Transverse colon (tissue), 4 donors: ENCODE results near the gene METTL9.

Experiments
- EP300 ChIP-seq: sonication (generic); formaldehyde crosslinking; IDR thresholded peaks from one replicate; pipeline ENCODE4 v1.6.1; 2017; ENCODE audit warnings: antibody characterized with exemption, low read depth
- POLR2A ChIP-seq: fragments of 450-650 bp; IDR thresholded peaks from one replicate; pipeline ENCODE4 v1.6.1; 2016; ENCODE audit warnings: antibody characterized with exemption, mild to moderate bottlenecking, moderate library complexity
- POLR2AphosphoS5 ChIP-seq, 3 donors: sonication (generic); formaldehyde crosslinking; IDR thresholded peaks; one replicate each; pipeline ENCODE4 v1.6.1; 2016; ENCODE audit warnings: antibody characterized with exemption in 3 of 3
- TF ChIP-seq, protein P1 (sequence below), 5 experiments: fragments of 200-600 bp in 3 of 5; fragments of 450-650 bp in 2 of 5; sonication (generic) in 3 of 5; IDR thresholded peaks; 1 replicate in 2 of 5; 2 replicates in 3 of 5; pipeline ENCODE4 v1.5.1; 2016 to 2017; ENCODE audit warnings: antibody characterized with exemption in 5 of 5, inconsistent platforms in 3 of 5, mild to moderate bottlenecking in 2 of 5, moderate library complexity in 1 of 5

DNA sequence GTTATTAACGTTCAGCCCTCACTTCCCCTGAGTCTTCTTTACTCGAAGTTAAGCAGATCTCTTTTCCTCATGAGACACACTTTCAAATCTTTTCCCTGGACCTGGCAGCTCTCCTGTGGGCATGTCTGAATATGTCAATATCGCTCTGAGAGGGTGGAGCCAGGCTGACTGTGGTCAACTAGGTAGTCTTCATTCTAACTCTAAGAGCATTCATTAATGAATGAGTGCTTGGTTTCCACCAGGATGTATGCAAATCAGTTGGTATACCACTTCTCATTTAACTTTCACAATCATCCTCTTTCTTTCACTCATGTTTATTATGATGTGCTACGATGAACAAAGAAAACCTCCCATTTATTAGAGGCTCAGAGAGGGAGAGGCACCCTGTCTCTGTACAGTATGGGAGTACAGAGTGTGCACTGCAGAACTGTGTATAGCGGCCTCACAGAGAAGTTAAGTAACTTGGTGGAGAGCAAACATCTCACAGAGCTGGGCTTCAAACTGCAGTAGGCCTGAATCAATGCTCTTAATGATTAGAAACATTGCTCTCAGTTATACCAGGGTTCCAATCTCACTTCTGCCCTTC lies 104.3 kb downstream of the METTL9 start:
- TF ChIP-seq, protein P1, sequence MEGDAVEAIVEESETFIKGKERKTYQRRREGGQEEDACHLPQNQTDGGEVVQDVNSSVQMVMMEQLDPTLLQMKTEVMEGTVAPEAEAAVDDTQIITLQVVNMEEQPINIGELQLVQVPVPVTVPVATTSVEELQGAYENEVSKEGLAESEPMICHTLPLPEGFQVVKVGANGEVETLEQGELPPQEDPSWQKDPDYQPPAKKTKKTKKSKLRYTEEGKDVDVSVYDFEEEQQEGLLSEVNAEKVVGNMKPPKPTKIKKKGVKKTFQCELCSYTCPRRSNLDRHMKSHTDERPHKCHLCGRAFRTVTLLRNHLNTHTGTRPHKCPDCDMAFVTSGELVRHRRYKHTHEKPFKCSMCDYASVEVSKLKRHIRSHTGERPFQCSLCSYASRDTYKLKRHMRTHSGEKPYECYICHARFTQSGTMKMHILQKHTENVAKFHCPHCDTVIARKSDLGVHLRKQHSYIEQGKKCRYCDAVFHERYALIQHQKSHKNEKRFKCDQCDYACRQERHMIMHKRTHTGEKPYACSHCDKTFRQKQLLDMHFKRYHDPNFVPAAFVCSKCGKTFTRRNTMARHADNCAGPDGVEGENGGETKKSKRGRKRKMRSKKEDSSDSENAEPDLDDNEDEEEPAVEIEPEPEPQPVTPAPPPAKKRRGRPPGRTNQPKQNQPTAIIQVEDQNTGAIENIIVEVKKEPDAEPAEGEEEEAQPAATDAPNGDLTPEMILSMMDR (IDR thresholded peaks at IDR 0.05) = no peak
- TF ChIP-seq POLR2AphosphoS5 (IDR thresholded peaks at IDR 0.05) (no peak), POLR2A (no peak), EP300 (no peak)
